ENCODE results near the gene DLK2. TPM values are rescaled to one million over a fixed set of nuclear protein-coding genes. Genes with fewer than 3 reads are reported as not detected.

Gene DLK2
- total RNA-seq, 2 experiments from 2014 or later = not detected

- Histone ChIP-seq H3K4me1 (ENCODE audit: insufficient read depth, low read length, poor library complexity, severe bottlenecking) (no peaks in the 10 kb centered on the region), H3K4me2 (ENCODE audit: low read length) (no peak overlapping the region), H3K9me2 (ENCODE audit: insufficient read depth, low read length) (no peaks in the 10 kb centered on the region), H3K36me3 (ENCODE audit: insufficient read depth, low read length) (peaks cover 34% of the 10 kb centered on the region; the same call in 1 of the 2 replicates), H3K9me3 (ENCODE audit: low read length) (no peaks in the 10 kb centered on the region), H3K27ac (ENCODE audit: low read depth, low read length, poor library complexity, severe bottlenecking) (no peak overlapping the region), H3K4me3 (ENCODE audit: low read depth, low read length, poor library complexity, severe bottlenecking) (no peak overlapping the region), H3K79me2 (ENCODE audit: insufficient read depth, low read depth, low read length) (no peaks in the 10 kb centered on the region), H4K20me1 (ENCODE audit: insufficient read depth, low read length) (no peaks in the 10 kb centered on the region), H2AFZ (ENCODE audit: low read length) (no peak overlapping the region)
- POLR2A ChIA-PET = no interaction called here
- CTCF ChIA-PET (ENCODE audit: unreplicated experiment) = no interaction called here
- TF ChIP-seq EZH2phosphoT487 (IDR thresholded peaks at IDR 0.05; ENCODE audit: borderline replicate concordance, low read depth, low read length) = no peak
- TF ChIP-seq, protein P1, sequence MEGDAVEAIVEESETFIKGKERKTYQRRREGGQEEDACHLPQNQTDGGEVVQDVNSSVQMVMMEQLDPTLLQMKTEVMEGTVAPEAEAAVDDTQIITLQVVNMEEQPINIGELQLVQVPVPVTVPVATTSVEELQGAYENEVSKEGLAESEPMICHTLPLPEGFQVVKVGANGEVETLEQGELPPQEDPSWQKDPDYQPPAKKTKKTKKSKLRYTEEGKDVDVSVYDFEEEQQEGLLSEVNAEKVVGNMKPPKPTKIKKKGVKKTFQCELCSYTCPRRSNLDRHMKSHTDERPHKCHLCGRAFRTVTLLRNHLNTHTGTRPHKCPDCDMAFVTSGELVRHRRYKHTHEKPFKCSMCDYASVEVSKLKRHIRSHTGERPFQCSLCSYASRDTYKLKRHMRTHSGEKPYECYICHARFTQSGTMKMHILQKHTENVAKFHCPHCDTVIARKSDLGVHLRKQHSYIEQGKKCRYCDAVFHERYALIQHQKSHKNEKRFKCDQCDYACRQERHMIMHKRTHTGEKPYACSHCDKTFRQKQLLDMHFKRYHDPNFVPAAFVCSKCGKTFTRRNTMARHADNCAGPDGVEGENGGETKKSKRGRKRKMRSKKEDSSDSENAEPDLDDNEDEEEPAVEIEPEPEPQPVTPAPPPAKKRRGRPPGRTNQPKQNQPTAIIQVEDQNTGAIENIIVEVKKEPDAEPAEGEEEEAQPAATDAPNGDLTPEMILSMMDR (conservative IDR thresholded peaks at IDR 0.05; ENCODE audit: low read length) = no peak
- no TSS peak for BruUV-seq (replicated peaks)
- no peak for DNase-seq (ENCODE audit: low spot score)
- intact Hi-C loops (cut with micrococcal nuclease; ENCODE audit: unreplicated experiment) = no loop called here
These were observed 12.4 kb downstream of the DLK2 start for GRCh38 chr6:43442935-43443334.

GRCh38 chr6:43437700-43438099, 17.6 kb downstream of the DLK2 start:
- BruUV-seq (replicated peaks) = no TSS peak
- Histone ChIP-seq H3K27ac (ENCODE audit: low read depth, low read length, poor library complexity, severe bottlenecking) (no peak overlapping the region), H2AFZ (ENCODE audit: low read length) (no peak overlapping the region), H4K20me1 (ENCODE audit: insufficient read depth, low read length) (no peaks in the 10 kb centered on the region), H3K9me2 (ENCODE audit: insufficient read depth, low read length) (no peaks in the 10 kb centered on the region), H3K36me3 (ENCODE audit: insufficient read depth, low read length) (peaks cover 13% of the 10 kb centered on the region), H3K4me1 (ENCODE audit: insufficient read depth, low read length, poor library complexity, severe bottlenecking) (no peaks in the 10 kb centered on the region), H3K9me3 (ENCODE audit: low read length) (no peaks in the 10 kb centered on the region), H3K4me3 (ENCODE audit: low read depth, low read length, poor library complexity, severe bottlenecking) (no peak overlapping the region), H3K79me2 (ENCODE audit: insufficient read depth, low read depth, low read length) (no peaks in the 10 kb centered on the region), H3K4me2 (ENCODE audit: low read length) (no peak overlapping the region)
- intact Hi-C loops (cut with micrococcal nuclease; ENCODE audit: unreplicated experiment) = no loop called here
- no peak for DNase-seq (ENCODE audit: low spot score)
- ChIA-PET CTCF (ENCODE audit: unreplicated experiment) (interaction anchor here (0.6 kb wide), 1 partner anchor 213 kb away, joined by 3 read pairs; no protein-coding TSS in a partner anchor), POLR2A (interaction anchor here (0.5 to 2.4 kb wide), 4 partner anchors 11 to 446 kb away, joined by 3 to 10 read pairs (median 4); partner anchors contain the start of genes ABCC10 and TJAP1)
- TF ChIP-seq EZH2phosphoT487 (IDR thresholded peaks at IDR 0.05; ENCODE audit: borderline replicate concordance, low read depth, low read length) = no peak
- TF ChIP-seq, protein P1 (conservative IDR thresholded peaks at IDR 0.05; ENCODE audit: low read length) = no peak

DNA sequence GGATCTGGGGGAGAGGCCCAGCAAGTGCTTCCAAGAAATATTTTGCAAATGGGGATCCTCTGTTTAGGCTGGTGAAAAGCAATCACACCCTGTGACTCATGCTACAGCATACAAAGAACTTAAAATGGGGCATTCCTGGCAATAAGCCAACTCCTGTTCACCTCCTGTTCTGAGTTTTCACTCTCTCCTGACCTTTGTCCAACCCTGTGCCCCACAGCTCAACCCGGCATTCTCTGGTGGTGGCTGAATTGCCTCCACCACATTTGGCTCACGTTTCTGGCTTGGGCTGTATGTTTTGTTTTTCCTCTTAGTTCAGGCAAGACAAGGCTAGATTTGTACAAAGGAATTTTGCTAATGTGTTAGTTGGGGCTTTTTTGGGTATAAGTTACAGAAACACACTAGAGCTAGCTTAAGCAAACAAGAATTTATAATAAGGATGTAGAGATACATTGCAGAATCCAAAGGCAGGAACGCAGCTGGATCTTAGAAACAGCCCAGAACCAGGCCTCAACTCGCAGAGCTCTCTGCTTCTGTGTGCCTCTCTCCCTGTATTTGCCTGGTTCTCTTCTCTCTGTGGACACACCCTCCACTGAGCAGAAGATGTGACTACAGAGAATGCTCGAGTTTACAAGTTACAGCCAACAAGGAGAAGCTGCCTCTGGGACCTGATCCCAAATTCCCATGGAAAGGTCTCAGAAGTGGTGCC, 18.6 kb downstream of the DLK2 start:
- no peak for DNase-seq (ENCODE audit: low spot score)
- no peak overlapping the region for H3K27ac ChIP-seq (ENCODE audit: low read depth, low read length, poor library complexity, severe bottlenecking)
- H3K36me3 ChIP-seq (ENCODE audit: insufficient read depth, low read length) = peaks cover 13% of the 10 kb centered on the region
- H3K4me2 ChIP-seq (ENCODE audit: low read length) = no peak overlapping the region
- H3K79me2 ChIP-seq (ENCODE audit: insufficient read depth, low read depth, low read length) = no peaks in the 10 kb centered on the region
- H2AFZ ChIP-seq (ENCODE audit: low read length) = no peak overlapping the region
- H3K9me3 ChIP-seq (ENCODE audit: low read length) = no peaks in the 10 kb centered on the region
- H4K20me1 ChIP-seq (ENCODE audit: insufficient read depth, low read length) = no peaks in the 10 kb centered on the region
- TF ChIP-seq, protein P1 (conservative IDR thresholded peaks at IDR 0.05; ENCODE audit: low read length) = no peak
- no peak for TF ChIP-seq EZH2phosphoT487 (IDR thresholded peaks at IDR 0.05; ENCODE audit: borderline replicate concordance, low read depth, low read length)
- no peaks in the 10 kb centered on the region for H3K4me1 ChIP-seq (ENCODE audit: insufficient read depth, low read length, poor library complexity, severe bottlenecking)
- intact Hi-C loops (cut with micrococcal nuclease; ENCODE audit: unreplicated experiment) = no loop called here
- no peaks in the 10 kb centered on the region for H3K9me2 ChIP-seq (ENCODE audit: insufficient read depth, low read length)
- CTCF ChIA-PET (ENCODE audit: unreplicated experiment) = interaction anchor here (0.6 kb wide), 1 partner anchor 212 kb away, joined by 3 read pairs; no protein-coding TSS in a partner anchor
- H3K4me3 ChIP-seq (ENCODE audit: low read depth, low read length, poor library complexity, severe bottlenecking) = no peak overlapping the region
- POLR2A ChIA-PET = interaction anchor here (0.6 to 2.4 kb wide), 6 partner anchors 10 to 1221 kb away, joined by 3 to 10 read pairs (median 3); partner anchors contain the start of genes ABCC10 and PPP2R5D
- no TSS peak for BruUV-seq (replicated peaks)

Measured in OCI-LY7 (cell line).